HG03039 (cell line): ENCODE results near the gene RAB44.
"Not testable (repeated sequence)": the region's sequence is repeated elsewhere in the genome, so short reads cannot be mapped to it uniquely, and the experiment has no call there.

Source experiments
- ATAC-seq: cut with Tn5 transposase; IDR thresholded peaks from one replicate; pipeline ENCODE4 v1.9.1; 2021; ENCODE audit warnings: mild to moderate bottlenecking, moderate library complexity; ENCODE audit not compliant: unreplicated experiment

RAB44 gene

GRCh38 chr6:36704961-36705577 lies 7.4 kb downstream of the RAB44 start:
- ATAC-seq = not testable (repeated sequence)

- no peak for ATAC-seq
Observed at GRCh38 chr6:36706339-36706738, 8.7 kb downstream of the RAB44 start.

- no peak for ATAC-seq
Observed at GRCh38 chr6:36712816-36713215, 15.2 kb downstream of the RAB44 start.

- no peak for ATAC-seq
Observed at GRCh38 chr6:36713846-36714245, 16.2 kb downstream of the RAB44 start.

- no peak for ATAC-seq
Observed at GRCh38 chr6:36714511-36714910, 16.9 kb downstream of the RAB44 start.

GRCh38 chr6:36715469-36715868 lies 17.8 kb downstream of the RAB44 start:
- ATAC-seq = no peak

GRCh38 chr6:36716476-36717093 lies 19.0 kb downstream of the RAB44 start:
- ATAC-seq = no peak

- no peak for ATAC-seq
Observed at GRCh38 chr6:36717231-36717825, 19.7 kb downstream of the RAB44 start.

GRCh38 chr6:36717871-36718540 lies 20.4 kb downstream of the RAB44 start:
- ATAC-seq = no peak

GRCh38 chr6:36718560-36718959 lies 20.9 kb downstream of the RAB44 start:
- ATAC-seq = no peak

GRCh38 chr6:36719126-36719525 lies 21.5 kb downstream of the RAB44 start:
- no peak for ATAC-seq

- ATAC-seq = no peak
Observed at GRCh38 chr6:36720251-36721141, 22.9 kb downstream of the RAB44 start.

- ATAC-seq = no peak
Observed at GRCh38 chr6:36721369-36722140, 23.9 kb downstream of the RAB44 start.

- no peak for ATAC-seq
Observed at GRCh38 chr6:36722365-36722764, 24.7 kb downstream of the RAB44 start.

GRCh38 chr6:36722879-36723278 lies 25.3 kb downstream of the RAB44 start:
- no peak for ATAC-seq

GRCh38 chr6:36723992-36724391 lies 26.4 kb downstream of the RAB44 start:
- ATAC-seq = not testable (repeated sequence)

GRCh38 chr6:36724514-36725390 lies 27.1 kb downstream of the RAB44 start:
- no peak for ATAC-seq

GRCh38 chr6:36725581-36725980 lies 28.0 kb downstream of the RAB44 start:
- no peak for ATAC-seq

GRCh38 chr6:36727505-36728021 lies 29.9 kb downstream of the RAB44 start:
- ATAC-seq = no peak
